SU-DHL-6 (cell line): ENCODE results near the gene WDR36.

Source experiments
- EZH2phosphoT487 ChIP-seq: fragments of 200-600 bp; sonication (generic), shearing (Covaris generic); conservative IDR thresholded peaks from 2 replicates; pipeline ENCODE4 v1.6.1; 2018; ENCODE audit warnings: mild to moderate bottlenecking, antibody characterized with exemption, low read length, moderate library complexity, mixed read lengths
- TF ChIP-seq, protein P1 (sequence below): fragments of 200-600 bp; sonication (generic); IDR thresholded peaks from one replicate; pipeline ENCODE4 v1.5.1; 2017; ENCODE audit warnings: antibody characterized with exemption, mild to moderate bottlenecking, low read length, moderate library complexity; ENCODE audit not compliant: insufficient read depth, poor library complexity, severe bottlenecking

DNA sequence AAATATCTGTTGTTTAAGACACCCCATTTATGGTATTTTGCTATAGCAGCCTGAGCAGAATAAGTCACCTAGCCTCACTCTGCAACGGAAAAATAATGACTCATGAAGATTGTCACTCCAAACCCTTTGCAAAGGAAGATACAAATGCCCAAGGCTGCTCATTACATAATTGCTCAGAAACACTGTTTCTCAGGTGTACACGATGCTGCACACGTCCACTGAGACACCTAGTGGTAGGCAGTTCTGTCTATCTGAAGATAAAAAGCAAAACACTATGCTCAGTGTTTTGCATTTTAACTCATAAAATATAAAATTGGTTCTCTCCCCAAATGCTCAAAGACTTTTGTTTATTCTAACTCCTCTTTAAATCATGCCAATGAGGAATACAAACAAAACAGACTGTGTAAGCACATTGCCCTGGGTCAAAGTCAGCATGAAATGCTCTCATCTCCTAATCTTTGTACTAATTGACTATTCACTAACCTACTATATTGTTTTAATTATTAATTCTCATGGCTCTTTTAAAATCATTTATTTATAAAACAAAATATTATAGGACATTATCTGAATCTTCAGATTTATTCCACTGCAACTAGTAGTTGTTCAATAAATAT is 28.3 kb upstream of the WDR36 start:
- TF ChIP-seq, protein P1, sequence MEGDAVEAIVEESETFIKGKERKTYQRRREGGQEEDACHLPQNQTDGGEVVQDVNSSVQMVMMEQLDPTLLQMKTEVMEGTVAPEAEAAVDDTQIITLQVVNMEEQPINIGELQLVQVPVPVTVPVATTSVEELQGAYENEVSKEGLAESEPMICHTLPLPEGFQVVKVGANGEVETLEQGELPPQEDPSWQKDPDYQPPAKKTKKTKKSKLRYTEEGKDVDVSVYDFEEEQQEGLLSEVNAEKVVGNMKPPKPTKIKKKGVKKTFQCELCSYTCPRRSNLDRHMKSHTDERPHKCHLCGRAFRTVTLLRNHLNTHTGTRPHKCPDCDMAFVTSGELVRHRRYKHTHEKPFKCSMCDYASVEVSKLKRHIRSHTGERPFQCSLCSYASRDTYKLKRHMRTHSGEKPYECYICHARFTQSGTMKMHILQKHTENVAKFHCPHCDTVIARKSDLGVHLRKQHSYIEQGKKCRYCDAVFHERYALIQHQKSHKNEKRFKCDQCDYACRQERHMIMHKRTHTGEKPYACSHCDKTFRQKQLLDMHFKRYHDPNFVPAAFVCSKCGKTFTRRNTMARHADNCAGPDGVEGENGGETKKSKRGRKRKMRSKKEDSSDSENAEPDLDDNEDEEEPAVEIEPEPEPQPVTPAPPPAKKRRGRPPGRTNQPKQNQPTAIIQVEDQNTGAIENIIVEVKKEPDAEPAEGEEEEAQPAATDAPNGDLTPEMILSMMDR: peak; percentile 32
- no peak for TF ChIP-seq EZH2phosphoT487
